ENCODE results near the gene ZNF341. TPM values are rescaled to one million over a fixed set of nuclear protein-coding genes. Genes with fewer than 3 reads are reported as not detected.
"Not testable (repeated sequence)": the region's sequence is repeated elsewhere in the genome, so short reads cannot be mapped to it uniquely, and the experiment has no call there.

The ZNF341 gene
- polyA plus RNA-seq, 1 experiment = 2.9 TPM

- no peak for DNase-seq (ENCODE audit: low read depth)
- CTCF ChIA-PET = no interaction called here
Observed at GRCh38 chr20:33744773-33745385, 13.1 kb downstream of the ZNF341 start.

DNA sequence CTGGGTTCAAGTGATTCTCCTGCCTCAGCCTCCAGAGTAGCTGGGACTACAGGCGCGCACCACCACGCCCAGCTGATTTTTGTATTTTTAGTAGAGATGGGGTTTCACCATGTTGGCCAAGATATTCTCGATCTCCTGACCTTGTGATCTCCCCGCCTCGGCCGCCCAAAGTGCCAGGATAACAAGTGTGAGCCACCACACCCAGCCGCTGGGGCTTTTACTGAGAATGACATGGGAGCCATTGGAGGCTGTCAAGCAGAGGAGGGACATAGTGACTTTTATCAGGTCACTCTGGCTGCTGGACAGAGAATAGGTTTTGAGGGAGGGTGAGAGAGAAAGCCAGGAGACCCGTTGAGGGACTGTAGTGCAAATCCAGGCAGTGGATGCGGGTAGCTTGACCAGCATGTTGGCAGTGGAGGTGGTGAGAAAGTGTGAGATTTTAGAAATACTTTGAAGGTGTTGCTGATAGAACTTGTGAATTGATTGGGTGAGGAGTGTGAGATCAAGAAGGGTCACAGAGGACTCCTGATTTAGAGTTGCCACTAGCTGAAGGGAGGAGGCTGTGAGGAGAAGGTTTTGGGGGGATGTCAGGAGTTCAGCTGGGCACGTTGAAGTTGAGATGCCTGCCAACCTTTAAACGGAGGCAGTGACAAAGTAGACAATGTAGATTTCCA, 14.7 kb downstream of the ZNF341 start:
- no peak for TF ChIP-seq CTCF (IDR thresholded peaks at IDR 0.05; ENCODE audit: insufficient read depth, low read depth, low read length)
- H3K4me3 ChIP-seq (ENCODE audit: low read depth, low read length) = no peak overlapping the region
- no peaks in the 10 kb centered on the region for H3K27me3 ChIP-seq (ENCODE audit: control insufficient read depth, insufficient read depth, low read length)
- DNase-seq (ENCODE audit: low read depth) = no peak
- POLR2A ChIA-PET = no interaction called here
- CTCF ChIA-PET = no interaction called here
- H3K36me3 ChIP-seq (ENCODE audit: control insufficient read depth, insufficient read depth, low read length) = peaks cover 7% of the 10 kb centered on the region

More at GRCh38 chr20:33744773-33745385, 13.1 kb downstream of the ZNF341 start:
- no peak for TF ChIP-seq CTCF (IDR thresholded peaks at IDR 0.05; ENCODE audit: insufficient read depth, low read depth, low read length)
- H3K4me3 ChIP-seq (ENCODE audit: low read depth, low read length) = no peak overlapping the region
- no peaks in the 10 kb centered on the region for H3K27me3 ChIP-seq (ENCODE audit: control insufficient read depth, insufficient read depth, low read length)
- H3K36me3 ChIP-seq (ENCODE audit: control insufficient read depth, insufficient read depth, low read length) = peaks cover 5% of the 10 kb centered on the region
- POLR2A ChIA-PET = no interaction called here

DNA sequence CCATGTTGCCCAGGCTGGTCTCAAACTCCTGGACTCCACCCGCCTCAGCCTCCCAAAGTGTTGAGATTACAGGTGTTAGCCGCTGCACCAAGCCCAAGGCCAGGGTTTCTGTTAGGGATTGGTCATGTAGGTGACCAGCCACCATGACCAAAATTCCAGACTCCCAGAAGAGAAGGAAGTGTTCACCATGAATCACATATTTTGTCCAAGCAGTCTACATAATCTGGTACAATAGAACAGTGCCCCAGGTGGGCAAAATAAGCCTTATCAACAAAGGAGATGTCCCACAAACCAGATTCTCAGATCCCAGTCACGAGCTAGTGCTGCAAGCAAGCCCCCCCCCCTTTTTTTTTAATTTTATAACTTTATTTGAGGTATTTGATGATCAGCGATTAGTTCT, 20.0 kb downstream of the ZNF341 start:
- CTCF ChIA-PET = no interaction called here
- no peaks in the 10 kb centered on the region for H3K27me3 ChIP-seq (ENCODE audit: control insufficient read depth, insufficient read depth, low read length)
- POLR2A ChIA-PET = no interaction called here
- TF ChIP-seq CTCF (IDR thresholded peaks at IDR 0.05; ENCODE audit: insufficient read depth, low read depth, low read length) = no peak
- no peak for DNase-seq (ENCODE audit: low read depth)
- H3K4me3 ChIP-seq (ENCODE audit: low read depth, low read length) = no peak overlapping the region
- peaks cover 14% of the 10 kb centered on the region for H3K36me3 ChIP-seq (ENCODE audit: control insufficient read depth, insufficient read depth, low read length)

- POLR2A ChIA-PET = no interaction called here
- Histone ChIP-seq H3K36me3 (ENCODE audit: control insufficient read depth, insufficient read depth, low read length) (peaks cover 14% of the 10 kb centered on the region), H3K27me3 (ENCODE audit: control insufficient read depth, insufficient read depth, low read length) (no peaks in the 10 kb centered on the region), H3K4me3 (ENCODE audit: low read depth, low read length) (no peak overlapping the region)
- no peak for DNase-seq (ENCODE audit: low read depth)
- no peak for TF ChIP-seq CTCF (IDR thresholded peaks at IDR 0.05; ENCODE audit: insufficient read depth, low read depth, low read length)
- CTCF ChIA-PET = interaction anchor here (0.9 to 1.0 kb wide), 2 partner anchors 13 to 14 kb away, joined by 3 read pairs; no protein-coding TSS in a partner anchor
Observed at GRCh38 chr20:33753143-33753542, 21.3 kb downstream of the ZNF341 start.

DNA sequence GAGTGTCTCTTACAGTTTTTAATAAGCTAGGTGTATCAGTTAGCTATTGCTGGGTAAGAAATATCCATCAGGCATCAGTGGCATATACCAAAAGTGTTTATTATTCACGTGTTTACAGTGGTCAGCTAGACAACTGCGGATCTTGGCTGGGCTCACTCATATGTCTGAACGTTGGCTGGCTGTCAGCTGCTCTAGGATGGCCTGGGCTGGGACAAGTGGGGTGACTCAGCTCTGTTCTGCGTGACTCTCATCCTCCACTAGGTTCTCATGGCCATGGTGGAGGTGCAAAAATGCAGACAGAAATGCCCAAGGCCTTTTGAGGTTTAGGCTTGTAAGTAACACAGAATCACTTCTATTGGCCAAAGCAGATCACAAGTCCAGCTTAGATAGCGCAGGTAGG, 22.0 kb downstream of the ZNF341 start:
- Histone ChIP-seq H3K4me3 (ENCODE audit: low read depth, low read length) (no peak overlapping the region), H3K36me3 (ENCODE audit: control insufficient read depth, insufficient read depth, low read length) (peaks cover 15% of the 10 kb centered on the region), H3K27me3 (ENCODE audit: control insufficient read depth, insufficient read depth, low read length) (no peaks in the 10 kb centered on the region)
- no peak for DNase-seq (ENCODE audit: low read depth)
- ChIA-PET POLR2A (no interaction called here), CTCF (interaction anchor here (0.9 to 1.1 kb wide), 3 partner anchors 10 to 14 kb away, joined by 3 read pairs; no protein-coding TSS in a partner anchor)
- no peak for TF ChIP-seq CTCF (IDR thresholded peaks at IDR 0.05; ENCODE audit: insufficient read depth, low read depth, low read length)

DNA sequence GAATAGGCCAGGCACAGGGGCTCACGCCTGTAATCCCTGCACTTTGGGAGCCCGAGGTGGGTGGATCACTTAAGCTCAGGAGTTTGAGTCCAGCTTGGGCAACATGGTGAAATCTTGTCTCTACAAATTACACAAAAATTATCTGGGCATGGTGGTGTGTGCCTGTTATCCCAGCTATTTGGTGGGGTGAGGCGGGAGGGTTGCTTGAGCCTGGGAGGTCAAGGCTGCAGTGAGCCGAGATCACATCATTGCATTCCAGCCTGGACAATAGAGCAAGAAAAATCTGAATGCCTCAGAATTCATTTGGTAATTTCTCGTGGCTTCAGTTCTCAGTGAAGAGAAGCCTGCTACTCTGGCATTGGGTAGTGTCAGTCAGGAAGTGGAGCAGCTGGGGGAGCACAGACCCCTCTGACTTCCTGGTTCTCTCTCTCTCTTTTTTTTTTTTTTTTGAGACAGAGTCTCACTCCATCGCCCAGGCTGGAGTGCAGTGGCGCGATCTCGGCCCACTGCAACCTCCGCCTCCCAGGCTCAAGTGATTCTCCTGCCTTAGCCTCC, 24.2 kb downstream of the ZNF341 start:
- POLR2A ChIA-PET; DNase-seq (ENCODE audit: low read depth); H3K27me3 ChIP-seq (ENCODE audit: control insufficient read depth, insufficient read depth, low read length); H3K4me3 ChIP-seq (ENCODE audit: low read depth, low read length): not testable (repeated sequence)
- CTCF ChIA-PET = interaction anchor here (0.6 to 0.8 kb wide), 2 partner anchors 24 to 87 kb away, joined by 3 read pairs; no protein-coding TSS in a partner anchor
- H3K36me3 ChIP-seq (ENCODE audit: control insufficient read depth, insufficient read depth, low read length) = peaks cover 15% of the 10 kb centered on the region
